Epithelial cell of proximal tubule (primary cell): ENCODE measurements around the gene HSCB. TPM values are rescaled to one million over a fixed set of nuclear protein-coding genes. Genes with fewer than 3 reads are reported as not detected.
A peak's percentile ranks its signal among the peaks of the same experiment; 100 is the strongest.

Source experiments
- DNase-seq: peaks from one replicate; pipeline ENCODE4 v3.0.0-alpha.2; 2011; ENCODE audit warnings: low read depth
- H3K4me3 ChIP-seq: 2 replicates; pipeline ENCODE4 v1.5.1; 2011; ENCODE audit warnings: low read depth, mild to moderate bottlenecking, low read length
- total RNA-seq: library from RNA; depleted of rRNA; stranded (reverse); fragments of >200 nt; gene quantifications from 2 replicates; pipeline ENCODE4 v1.2.3, GENCODE V29; 2015
- TF ChIP-seq, protein P1 (sequence below): conservative IDR thresholded peaks from 2 replicates; pipeline ENCODE4 v1.5.1; 2012; ENCODE audit warnings: low read depth, mild to moderate bottlenecking, low read length

The HSCB gene
- total RNA-seq, 1 donor from 2014 or later, result 19.7 TPM

DNA sequence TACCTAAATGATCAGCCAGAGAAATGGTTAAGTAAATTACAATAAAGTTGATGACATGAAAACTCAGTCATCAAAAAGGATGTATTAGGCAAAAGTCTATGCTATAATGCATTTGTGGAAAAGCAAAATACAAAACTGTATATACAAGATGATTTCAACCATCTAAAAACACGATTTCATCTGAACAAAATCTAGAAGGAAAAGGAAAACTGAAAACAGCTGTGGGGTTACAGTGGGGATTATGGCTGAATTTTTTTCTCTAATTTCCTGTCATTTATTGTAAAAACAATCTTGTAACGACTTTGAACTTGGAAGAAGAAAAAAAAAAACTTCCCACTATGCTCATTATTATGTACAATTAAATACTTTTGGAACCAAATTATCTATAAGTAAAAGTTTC is 30.5 kb upstream of the HSCB start:
- no peak overlapping the region for H3K4me3 ChIP-seq
- TF ChIP-seq, protein P1, sequence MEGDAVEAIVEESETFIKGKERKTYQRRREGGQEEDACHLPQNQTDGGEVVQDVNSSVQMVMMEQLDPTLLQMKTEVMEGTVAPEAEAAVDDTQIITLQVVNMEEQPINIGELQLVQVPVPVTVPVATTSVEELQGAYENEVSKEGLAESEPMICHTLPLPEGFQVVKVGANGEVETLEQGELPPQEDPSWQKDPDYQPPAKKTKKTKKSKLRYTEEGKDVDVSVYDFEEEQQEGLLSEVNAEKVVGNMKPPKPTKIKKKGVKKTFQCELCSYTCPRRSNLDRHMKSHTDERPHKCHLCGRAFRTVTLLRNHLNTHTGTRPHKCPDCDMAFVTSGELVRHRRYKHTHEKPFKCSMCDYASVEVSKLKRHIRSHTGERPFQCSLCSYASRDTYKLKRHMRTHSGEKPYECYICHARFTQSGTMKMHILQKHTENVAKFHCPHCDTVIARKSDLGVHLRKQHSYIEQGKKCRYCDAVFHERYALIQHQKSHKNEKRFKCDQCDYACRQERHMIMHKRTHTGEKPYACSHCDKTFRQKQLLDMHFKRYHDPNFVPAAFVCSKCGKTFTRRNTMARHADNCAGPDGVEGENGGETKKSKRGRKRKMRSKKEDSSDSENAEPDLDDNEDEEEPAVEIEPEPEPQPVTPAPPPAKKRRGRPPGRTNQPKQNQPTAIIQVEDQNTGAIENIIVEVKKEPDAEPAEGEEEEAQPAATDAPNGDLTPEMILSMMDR, result no peak
- DNase-seq, result no peak

DNA sequence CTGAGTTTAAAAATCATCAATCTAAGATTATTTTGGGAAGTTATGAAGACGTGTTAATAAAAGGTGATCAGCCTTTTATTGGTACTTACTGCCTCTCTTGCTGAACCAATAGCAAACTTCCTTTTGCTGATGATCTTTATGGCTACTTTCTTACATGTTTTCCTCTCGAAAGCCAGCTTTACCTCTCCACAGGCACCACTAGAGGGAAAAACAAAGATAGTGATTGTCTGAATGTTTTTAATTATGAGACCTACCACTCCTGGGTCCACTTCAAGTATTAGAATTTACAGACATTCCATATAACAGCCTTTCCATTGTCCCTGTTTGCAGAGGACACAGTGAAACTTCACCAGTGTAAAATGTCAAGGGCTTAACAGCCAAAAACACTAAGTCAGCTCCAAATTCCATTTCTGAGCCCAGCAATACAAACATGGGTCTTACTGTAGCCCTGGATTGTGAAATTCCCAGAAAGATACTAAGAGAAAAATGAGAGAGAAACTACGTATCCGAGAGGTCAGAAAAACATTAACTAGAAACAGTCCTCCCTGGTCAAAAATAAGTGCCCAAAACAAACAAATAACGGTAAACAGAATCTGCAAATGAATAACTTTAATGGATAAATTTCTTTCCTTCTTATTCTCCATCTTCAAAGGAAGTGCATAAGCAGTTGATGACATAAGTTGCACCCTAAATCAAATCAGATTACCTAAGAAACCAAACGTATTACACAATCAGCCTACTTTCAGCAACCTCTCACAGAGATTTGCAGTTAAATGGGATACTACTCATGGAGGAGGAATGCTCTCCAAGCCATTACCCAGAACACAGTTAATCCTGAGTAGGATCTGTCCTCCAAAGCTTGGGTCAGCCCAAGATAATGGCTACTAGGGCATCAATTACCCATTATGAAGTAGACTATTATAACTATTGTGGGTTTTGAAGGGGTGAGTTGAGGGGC is 29.7 kb upstream of the HSCB start:
- TF ChIP-seq, protein P1, result peak; percentile 26
- H3K4me3 ChIP-seq, result peak overlapping the region; percentile 28
- DNase-seq, result peak; percentile 99

GRCh38 chr22:28714043-28714628 is 27.7 kb upstream of the HSCB start:
- H3K4me3 ChIP-seq, result no peak overlapping the region
- TF ChIP-seq, protein P1, result no peak
- DNase-seq, result no peak

DNA sequence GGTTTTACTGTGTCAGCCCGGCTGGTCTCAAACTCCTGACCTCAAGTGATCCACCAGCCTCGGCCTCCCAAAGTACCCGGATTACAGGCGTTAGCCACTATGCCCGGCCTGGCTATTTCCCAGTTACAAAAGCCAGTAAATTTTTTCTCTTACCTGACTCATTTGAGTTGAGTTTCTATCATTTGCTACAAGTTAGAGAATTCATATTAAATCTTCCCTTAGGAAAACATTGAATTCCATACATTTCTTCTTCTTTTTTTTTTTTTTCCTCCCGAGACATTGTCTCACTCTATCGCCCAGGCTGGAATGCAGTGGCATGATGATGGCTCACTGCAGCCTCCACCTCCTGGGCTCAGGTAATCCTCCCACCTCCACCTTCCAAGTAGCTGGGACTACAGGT is 26.2 kb upstream of the HSCB start:
- DNase-seq, result no peak
- no peak overlapping the region for H3K4me3 ChIP-seq
- TF ChIP-seq, protein P1, result no peak

- DNase-seq, result no peak
- no peak overlapping the region for H3K4me3 ChIP-seq
- TF ChIP-seq, protein P1, result no peak
Measured at GRCh38 chr22:28716686-28717085, 25.2 kb upstream of the HSCB start.

GRCh38 chr22:28718044-28718443 is 23.8 kb upstream of the HSCB start:
- DNase-seq, result no peak
- TF ChIP-seq, protein P1, result no peak
- no peak overlapping the region for H3K4me3 ChIP-seq
